HFFc6 (cell line): Measurements from ENCODE around the gene FAF2. TPM values are rescaled to one million over a fixed set of nuclear protein-coding genes. Genes with fewer than 3 reads are reported as not detected.
A peak's percentile ranks its signal among the peaks of the same experiment; 100 is the strongest.

Source experiments
- DNase-seq: peaks from one replicate; pipeline ENCODE4 v3.0.0-alpha.2; 2018
- H3K27ac Mint-ChIP-seq: 2 replicates; pipeline ENCODE4 v1.8.0; 2020; ENCODE audit warnings: mild to moderate bottlenecking, mixed read lengths
- H3K27me3 Mint-ChIP-seq: 2 replicates; pipeline ENCODE4 v1.8.0; 2021; ENCODE audit warnings: mild to moderate bottlenecking, moderate library complexity, mixed read lengths; ENCODE audit not compliant: insufficient read depth
- H3K36me3 Mint-ChIP-seq: 2 replicates; pipeline ENCODE4 v1.8.0; 2021; ENCODE audit warnings: low read depth, mixed read lengths
- H3K4me1 Mint-ChIP-seq: 2 replicates; pipeline ENCODE4 v1.8.0; 2020; ENCODE audit warnings: low read depth, mixed read lengths
- H3K4me3 Mint-ChIP-seq: 2 replicates; pipeline ENCODE4 v1.8.0; 2020; ENCODE audit warnings: mild to moderate bottlenecking, moderate library complexity, mixed read lengths
- H3K9me3 Mint-ChIP-seq: 2 replicates; pipeline ENCODE4 v1.8.0; 2020; ENCODE audit warnings: mild to moderate bottlenecking, mixed read lengths
- total RNA-seq, 6 experiments: library from RNA; stranded (reverse); fragmentation: NEBNext Ultra II Directional; extraction: Animal tissue kit (Norgen Biotek cat#: 25700); gene quantifications; 2 replicates in 1 of 6; 3 replicates in 5 of 6; pipeline ENCODE4 v1.2.3, GENCODE V29; 2021
- TF ChIP-seq, protein P1 (sequence below): fragments of 200-600 bp; sonication (generic); IDR thresholded peaks from 2 replicates; pipeline ENCODE4 v1.5.0; 2021; ENCODE audit warnings: antibody characterized with exemption, mild to moderate bottlenecking

The FAF2 gene
- total RNA-seq, 6 experiments from 2014 or later = 43.4 to 53.1 (median 49.3) TPM

DNA sequence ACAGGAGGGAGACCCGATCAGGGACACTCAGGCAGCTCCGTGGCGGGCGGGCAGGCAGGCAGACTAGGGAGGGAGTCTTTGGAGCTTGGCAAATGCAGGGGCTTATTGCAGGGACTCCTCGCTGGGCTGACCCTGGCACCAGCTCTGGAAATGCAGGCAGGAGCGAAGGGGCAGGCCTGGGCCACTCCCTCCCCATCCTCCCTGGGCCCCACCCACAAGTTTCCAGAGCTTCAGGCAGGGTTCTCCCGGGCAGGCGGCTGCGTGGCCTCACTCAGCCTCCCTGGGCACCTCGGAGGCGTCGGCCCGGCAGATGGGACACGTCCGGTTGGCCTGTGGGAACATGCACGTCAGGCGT, 80.6 kb downstream of the FAF2 start:
- Mint-ChIP-seq H3K4me1 (peaks cover 6% of the 10 kb centered on the region; the same call in 1 of the 2 replicates), H3K36me3 (no peaks in the 10 kb centered on the region), H3K9me3 (no peaks in the 10 kb centered on the region), H3K27me3 (no peaks in the 10 kb centered on the region), H3K27ac (no peak overlapping the region), H3K4me3 (no peak overlapping the region)
- TF ChIP-seq, protein P1, sequence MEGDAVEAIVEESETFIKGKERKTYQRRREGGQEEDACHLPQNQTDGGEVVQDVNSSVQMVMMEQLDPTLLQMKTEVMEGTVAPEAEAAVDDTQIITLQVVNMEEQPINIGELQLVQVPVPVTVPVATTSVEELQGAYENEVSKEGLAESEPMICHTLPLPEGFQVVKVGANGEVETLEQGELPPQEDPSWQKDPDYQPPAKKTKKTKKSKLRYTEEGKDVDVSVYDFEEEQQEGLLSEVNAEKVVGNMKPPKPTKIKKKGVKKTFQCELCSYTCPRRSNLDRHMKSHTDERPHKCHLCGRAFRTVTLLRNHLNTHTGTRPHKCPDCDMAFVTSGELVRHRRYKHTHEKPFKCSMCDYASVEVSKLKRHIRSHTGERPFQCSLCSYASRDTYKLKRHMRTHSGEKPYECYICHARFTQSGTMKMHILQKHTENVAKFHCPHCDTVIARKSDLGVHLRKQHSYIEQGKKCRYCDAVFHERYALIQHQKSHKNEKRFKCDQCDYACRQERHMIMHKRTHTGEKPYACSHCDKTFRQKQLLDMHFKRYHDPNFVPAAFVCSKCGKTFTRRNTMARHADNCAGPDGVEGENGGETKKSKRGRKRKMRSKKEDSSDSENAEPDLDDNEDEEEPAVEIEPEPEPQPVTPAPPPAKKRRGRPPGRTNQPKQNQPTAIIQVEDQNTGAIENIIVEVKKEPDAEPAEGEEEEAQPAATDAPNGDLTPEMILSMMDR = no peak
- DNase-seq = no peak

DNA sequence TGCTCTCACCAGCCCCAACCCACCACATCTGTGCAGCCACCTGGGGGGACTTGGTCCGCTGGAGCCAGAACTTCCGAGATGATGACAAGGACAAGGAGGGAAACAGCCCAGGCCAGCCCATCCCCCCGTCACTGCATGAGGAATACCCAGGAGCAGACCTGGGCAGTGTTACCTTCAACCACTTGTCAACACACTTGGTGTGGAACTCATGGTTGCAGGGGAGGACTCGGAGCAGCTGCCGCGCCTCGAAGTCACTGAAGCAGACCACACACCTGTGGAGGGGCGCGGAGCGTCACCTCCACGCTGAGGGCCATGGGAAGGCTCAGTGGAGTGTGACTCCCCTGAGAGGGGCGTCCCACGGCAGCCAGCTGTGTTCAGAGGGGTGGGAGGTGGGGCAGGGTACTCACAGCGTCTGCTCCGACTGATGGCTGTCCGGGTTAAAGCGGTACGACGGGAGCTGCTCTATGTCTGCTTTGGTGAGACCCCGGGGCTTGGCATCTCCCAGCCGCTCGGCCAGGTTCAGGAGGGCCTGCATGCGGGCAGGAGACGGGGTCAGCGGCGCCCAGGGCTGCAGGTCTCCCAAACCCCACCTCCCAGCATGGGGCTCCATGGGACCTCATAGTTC, 81.0 kb downstream of the FAF2 start:
- no peaks in the 10 kb centered on the region for H3K9me3 Mint-ChIP-seq
- H3K36me3 Mint-ChIP-seq = no peaks in the 10 kb centered on the region
- H3K4me1 Mint-ChIP-seq = peaks cover 11% of the 10 kb centered on the region
- TF ChIP-seq, protein P1 = no peak
- H3K27me3 Mint-ChIP-seq = no peaks in the 10 kb centered on the region
- H3K27ac Mint-ChIP-seq = no peak overlapping the region
- no peak overlapping the region for H3K4me3 Mint-ChIP-seq
- no peak for DNase-seq

DNA sequence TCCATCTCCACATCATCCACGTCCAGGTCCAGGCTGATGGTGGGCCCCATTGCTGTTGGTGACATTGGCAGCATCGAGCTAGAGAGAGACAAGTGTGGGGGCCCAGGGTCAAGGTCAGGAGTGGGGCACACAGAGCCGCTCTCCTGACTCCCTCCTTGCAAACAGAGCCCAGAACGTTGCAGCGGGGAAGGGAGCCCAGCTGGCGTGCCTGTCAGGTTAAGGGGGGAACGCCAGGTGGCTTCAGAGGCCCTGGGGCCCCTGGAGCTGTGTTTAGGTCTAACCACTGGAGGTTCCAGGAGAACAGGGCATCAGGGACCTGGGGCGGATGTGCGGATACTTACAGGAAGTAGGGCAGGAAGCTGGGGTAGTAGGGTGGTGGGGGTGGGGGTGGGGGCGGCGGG, 81.6 kb downstream of the FAF2 start:
- Mint-ChIP-seq H3K4me1 (peaks cover 16% of the 10 kb centered on the region), H3K27me3 (no peaks in the 10 kb centered on the region), H3K9me3 (no peaks in the 10 kb centered on the region), H3K27ac (no peak overlapping the region), H3K4me3 (no peak overlapping the region), H3K36me3 (no peaks in the 10 kb centered on the region)
- TF ChIP-seq, protein P1 = no peak
- DNase-seq = no peak

DNA sequence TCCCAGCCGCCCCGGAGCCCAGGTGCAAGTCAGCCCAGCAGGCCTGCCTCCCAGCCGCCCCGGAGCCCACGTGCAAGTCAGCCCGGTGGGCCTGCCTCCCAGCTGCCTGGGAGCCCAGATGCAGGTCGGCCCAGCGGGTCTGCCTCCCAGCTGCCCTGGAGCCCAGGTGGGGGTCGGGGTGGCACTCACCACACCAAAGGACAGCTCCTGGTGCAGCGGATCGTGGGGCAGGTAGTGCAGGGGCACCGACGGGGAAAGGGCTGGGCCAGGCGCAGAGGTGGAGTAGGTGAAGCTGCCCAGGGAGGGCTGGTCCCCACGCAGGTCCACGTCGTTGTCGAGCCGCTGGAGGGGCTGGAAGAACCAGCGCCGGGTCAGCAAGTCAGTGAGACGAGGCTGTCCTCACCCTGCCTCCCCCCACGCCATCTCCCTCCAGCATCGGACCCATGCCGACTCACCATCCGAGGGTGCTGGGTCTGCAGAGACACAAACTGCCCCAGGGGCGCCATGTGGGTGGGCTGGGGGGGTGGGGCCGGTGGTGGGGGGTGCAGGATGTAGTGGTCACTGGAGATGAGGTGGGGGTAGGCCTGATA, 82.3 kb downstream of the FAF2 start:
- H3K4me1 Mint-ChIP-seq = peaks cover 24% of the 10 kb centered on the region
- DNase-seq = no peak
- H3K27ac Mint-ChIP-seq = no peak overlapping the region
- TF ChIP-seq, protein P1 = no peak
- no peaks in the 10 kb centered on the region for H3K36me3 Mint-ChIP-seq
- no peaks in the 10 kb centered on the region for H3K27me3 Mint-ChIP-seq
- no peaks in the 10 kb centered on the region for H3K9me3 Mint-ChIP-seq
- no peak overlapping the region for H3K4me3 Mint-ChIP-seq

DNA sequence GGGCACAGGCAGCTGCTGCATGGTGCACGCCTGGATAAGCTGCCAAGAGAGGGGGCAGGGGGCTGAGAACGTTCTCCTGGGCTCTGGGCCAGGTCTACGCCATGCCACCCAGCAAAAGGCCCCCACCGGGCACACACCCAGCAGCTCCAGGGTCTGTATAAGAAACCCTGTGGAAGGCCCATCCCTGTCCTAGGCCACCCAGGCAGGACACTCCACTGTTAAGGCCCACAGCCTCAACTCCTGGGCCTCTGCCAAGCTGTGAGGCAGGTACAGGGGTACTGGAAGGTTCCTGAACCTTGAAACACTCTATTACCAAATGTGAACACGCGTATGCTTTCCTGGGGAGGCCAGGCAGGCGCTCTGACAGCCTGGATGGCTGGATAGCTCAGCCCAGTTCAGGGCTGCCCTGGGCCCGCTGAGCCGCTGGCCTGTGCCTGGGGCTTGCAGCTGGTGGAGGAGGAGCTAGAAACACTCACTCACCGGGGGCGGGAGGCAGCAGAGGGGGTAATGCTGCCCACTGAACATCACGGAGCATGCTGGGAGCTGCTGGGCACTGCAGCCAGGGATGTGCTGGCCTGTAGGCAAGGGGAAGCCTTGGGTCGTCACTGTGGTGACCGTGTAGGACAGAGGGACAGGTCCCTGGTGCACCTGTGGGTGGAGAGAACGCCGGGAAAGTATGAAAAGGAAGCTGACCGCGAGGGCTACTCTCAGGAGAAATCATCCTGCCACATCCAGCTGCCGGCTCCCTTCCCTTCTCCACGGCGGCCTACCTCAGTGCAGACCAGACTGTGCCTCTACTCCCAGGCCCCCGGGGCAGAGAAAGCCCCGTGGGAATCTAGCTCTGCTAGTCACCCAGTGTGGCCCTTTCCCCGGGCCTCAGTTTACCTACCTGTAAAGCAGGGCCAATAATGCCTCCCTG, 83.1 kb downstream of the FAF2 start:
- H3K4me1 Mint-ChIP-seq = peaks cover 30% of the 10 kb centered on the region
- no peak overlapping the region for H3K27ac Mint-ChIP-seq
- H3K27me3 Mint-ChIP-seq = no peaks in the 10 kb centered on the region; the same call in 1 of the 2 replicates
- H3K9me3 Mint-ChIP-seq = no peaks in the 10 kb centered on the region
- TF ChIP-seq, protein P1 = no peak
- H3K4me3 Mint-ChIP-seq = no peak overlapping the region
- DNase-seq = peak; percentile 28
- no peaks in the 10 kb centered on the region for H3K36me3 Mint-ChIP-seq
